HG02763 (cell line): ENCODE results near the gene MRC2.

ENCODE experiments used
- ATAC-seq: cut with Tn5 transposase; IDR thresholded peaks from one replicate; pipeline ENCODE4 v1.9.1; 2021; ENCODE audit warnings: mild to moderate bottlenecking, moderate library complexity; ENCODE audit not compliant: unreplicated experiment

The MRC2 gene

GRCh38 chr17:62658136-62658920, 30.9 kb downstream of the MRC2 start:
- no peak for ATAC-seq

- ATAC-seq, result no peak
Observed at GRCh38 chr17:62660629-62661118, 33.2 kb downstream of the MRC2 start.

- ATAC-seq, result no peak
Observed at GRCh38 chr17:62661337-62661736, 33.9 kb downstream of the MRC2 start.

- ATAC-seq, result no peak
Observed at GRCh38 chr17:62662855-62663254, 35.4 kb downstream of the MRC2 start.

- ATAC-seq, result no peak
Observed at GRCh38 chr17:62663304-62663703, 35.8 kb downstream of the MRC2 start.

- ATAC-seq, result no peak
Observed at GRCh38 chr17:62664336-62665120, 37.1 kb downstream of the MRC2 start.

GRCh38 chr17:62665599-62665998, 38.1 kb downstream of the MRC2 start:
- ATAC-seq, result no peak

GRCh38 chr17:62666061-62666800, 38.8 kb downstream of the MRC2 start:
- no peak for ATAC-seq

- no peak for ATAC-seq
Observed at GRCh38 chr17:62666801-62667591, 39.5 kb downstream of the MRC2 start.

GRCh38 chr17:62668091-62668804, 40.8 kb downstream of the MRC2 start:
- no peak for ATAC-seq

GRCh38 chr17:62670202-62670821, 42.8 kb downstream of the MRC2 start:
- no peak for ATAC-seq

GRCh38 chr17:62671553-62671952, 44.1 kb downstream of the MRC2 start:
- no peak for ATAC-seq

GRCh38 chr17:62672957-62673356, 45.5 kb downstream of the MRC2 start:
- ATAC-seq, result no peak

- ATAC-seq, result no peak
Observed at GRCh38 chr17:62673614-62674362, 46.3 kb downstream of the MRC2 start.

- no peak for ATAC-seq
Observed at GRCh38 chr17:62674363-62674739, 46.9 kb downstream of the MRC2 start.

GRCh38 chr17:62674841-62675240, 47.4 kb downstream of the MRC2 start:
- ATAC-seq, result no peak

- no peak for ATAC-seq
Observed at GRCh38 chr17:62675260-62675659, 47.8 kb downstream of the MRC2 start.

- no peak for ATAC-seq
Observed at GRCh38 chr17:62675701-62676100, 48.2 kb downstream of the MRC2 start.
